ENCODE data around the gene LGR6.

- TF ChIP-seq CTCF (IDR thresholded peaks at IDR 0.05; ENCODE audit: poor library complexity) (peak; percentile 96), EZH2 (IDR thresholded peaks at IDR 0.05; ENCODE audit: borderline replicate concordance) (no peak), EZH2phosphoT487 (IDR thresholded peaks at IDR 0.05; ENCODE audit: low read depth, severe bottlenecking, unreplicated experiment) (no peak)
Observed at GRCh38 chr1:202315576-202316168, 122.1 kb downstream of the LGR6 start.

Data from hepatocyte (in vitro differentiated cells).